Vagina (tissue), 2 donors: ENCODE results near the gene MYADML2.

Experiments used
- POLR2A ChIP-seq, 2 donors: fragments of 450-650 bp; IDR thresholded peaks; one replicate each; pipeline ENCODE4 v1.6.1; 2017; ENCODE audit warnings: antibody characterized with exemption in 2 of 2, mild to moderate bottlenecking in 2 of 2, moderate library complexity in 2 of 2
- POLR2AphosphoS5 ChIP-seq, 2 donors: sonication (generic); formaldehyde crosslinking; IDR thresholded peaks; one replicate each; pipeline ENCODE4 v1.9.0; 2017; ENCODE audit warnings: antibody characterized with exemption in 2 of 2, mild to moderate bottlenecking in 2 of 2, low read depth in 1 of 2; ENCODE audit not compliant: insufficient read depth in 1 of 2
- TF ChIP-seq, protein P1 (sequence below), 3 experiments: fragments of 450-650 bp in 2 of 3; fragments of 200-600 bp in 1 of 3; sonication (generic) in 1 of 3; IDR thresholded peaks; one replicate each; pipeline ENCODE4 v1.5.1; 2017 to 2019; ENCODE audit warnings: antibody characterized with exemption in 3 of 3, mild to moderate bottlenecking in 2 of 3, moderate library complexity in 2 of 3

DNA sequence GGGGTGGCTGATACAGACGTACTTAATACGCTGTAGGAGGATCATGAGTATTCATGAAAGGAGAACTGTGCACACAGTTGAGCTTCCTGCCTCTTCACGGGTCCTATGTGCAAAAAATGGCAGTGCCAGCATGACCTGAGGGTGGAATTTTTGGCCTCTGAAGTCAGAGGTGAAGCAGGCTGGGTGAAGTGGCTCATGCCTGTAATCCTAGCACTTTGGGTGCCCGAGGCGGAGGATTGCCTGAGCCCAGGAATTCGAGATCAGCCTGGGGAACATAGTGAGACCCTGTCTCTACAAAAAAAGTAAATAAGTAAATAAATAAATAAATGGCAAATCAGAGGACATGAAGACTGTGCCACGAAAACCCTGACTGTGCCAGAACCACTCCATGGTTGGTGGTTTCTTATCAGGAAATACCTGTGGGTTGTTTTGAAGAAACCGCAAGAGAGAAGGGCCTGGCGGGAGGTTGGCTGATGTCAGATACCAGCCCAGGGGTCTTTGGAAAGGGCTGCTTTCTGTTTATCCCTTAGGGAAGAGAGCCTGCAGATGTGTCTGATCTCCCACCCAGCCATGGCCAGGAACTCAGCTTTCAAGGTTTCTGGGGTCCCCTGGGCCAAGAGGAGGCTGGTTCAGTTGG is 33.8 kb upstream of the MYADML2 start:
- TF ChIP-seq, protein P1, sequence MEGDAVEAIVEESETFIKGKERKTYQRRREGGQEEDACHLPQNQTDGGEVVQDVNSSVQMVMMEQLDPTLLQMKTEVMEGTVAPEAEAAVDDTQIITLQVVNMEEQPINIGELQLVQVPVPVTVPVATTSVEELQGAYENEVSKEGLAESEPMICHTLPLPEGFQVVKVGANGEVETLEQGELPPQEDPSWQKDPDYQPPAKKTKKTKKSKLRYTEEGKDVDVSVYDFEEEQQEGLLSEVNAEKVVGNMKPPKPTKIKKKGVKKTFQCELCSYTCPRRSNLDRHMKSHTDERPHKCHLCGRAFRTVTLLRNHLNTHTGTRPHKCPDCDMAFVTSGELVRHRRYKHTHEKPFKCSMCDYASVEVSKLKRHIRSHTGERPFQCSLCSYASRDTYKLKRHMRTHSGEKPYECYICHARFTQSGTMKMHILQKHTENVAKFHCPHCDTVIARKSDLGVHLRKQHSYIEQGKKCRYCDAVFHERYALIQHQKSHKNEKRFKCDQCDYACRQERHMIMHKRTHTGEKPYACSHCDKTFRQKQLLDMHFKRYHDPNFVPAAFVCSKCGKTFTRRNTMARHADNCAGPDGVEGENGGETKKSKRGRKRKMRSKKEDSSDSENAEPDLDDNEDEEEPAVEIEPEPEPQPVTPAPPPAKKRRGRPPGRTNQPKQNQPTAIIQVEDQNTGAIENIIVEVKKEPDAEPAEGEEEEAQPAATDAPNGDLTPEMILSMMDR (IDR thresholded peaks at IDR 0.05) = no peak
- no peak for TF ChIP-seq POLR2AphosphoS5 (IDR thresholded peaks at IDR 0.05; ENCODE audit: insufficient read depth in 1 of 2, low read depth in 1 of 2)
- no peak for TF ChIP-seq POLR2A (IDR thresholded peaks at IDR 0.05)
